ENCODE results near the gene ACTN2. TPM values are rescaled to one million over a fixed set of nuclear protein-coding genes. Genes with fewer than 3 reads are reported as not detected.

ACTN2 gene
- total RNA-seq, 1 donor from 2014 or later = not detected

DNA sequence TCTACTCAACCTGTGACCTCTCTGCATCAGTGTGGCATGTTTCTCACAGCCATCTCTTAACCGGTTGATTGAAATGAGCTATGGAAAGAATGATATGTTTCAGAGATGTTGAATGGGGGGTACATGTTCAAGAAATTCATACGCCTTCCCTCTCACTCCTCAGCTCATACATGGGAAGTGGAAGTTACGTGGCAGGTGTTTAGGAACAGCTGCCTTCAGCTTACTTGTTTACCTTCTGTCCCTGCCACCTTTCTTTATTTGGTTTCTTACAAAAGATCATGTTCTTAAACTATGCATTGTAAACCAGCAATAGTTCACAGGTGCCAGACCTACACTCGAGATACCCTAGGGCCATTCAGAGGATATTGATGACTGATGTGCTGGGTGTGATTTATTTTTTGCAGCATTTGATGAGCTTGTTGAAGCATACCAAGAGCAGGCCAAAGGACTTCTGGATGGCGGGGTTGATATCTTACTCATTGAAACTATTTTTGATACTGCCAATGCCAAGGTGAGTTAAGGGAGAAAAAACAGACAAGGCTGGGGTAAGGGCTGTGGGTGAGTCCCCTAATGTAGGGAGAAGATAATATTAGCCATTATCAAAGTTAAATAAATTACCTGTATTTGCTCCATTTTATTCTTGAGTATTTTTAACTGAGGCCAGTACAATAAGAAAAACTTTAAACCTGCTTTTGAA, 126.2 kb downstream of the ACTN2 start:
- no peak for DNase-seq (ENCODE audit: low spot score)

More for the DNA sequence above, 126.2 kb downstream of the ACTN2 start:
- ATAC-seq = no peak

Other genes starting within 250 kb of the ACTN2 start
- gene LGALS8, start 162.5 kb upstream of the ACTN2 start, total RNA-seq = 24.4 TPM
- gene HEATR1, start 82.0 kb upstream of the ACTN2 start, total RNA-seq = 7.9 TPM
- gene MTR, start 108.8 kb downstream of the ACTN2 start, total RNA-seq = 12.7 TPM